ENCODE measurements around the gene CREB3L2. TPM values are rescaled to one million over a fixed set of nuclear protein-coding genes. Genes with fewer than 3 reads are reported as not detected.
A peak's percentile ranks its signal among the peaks of the same experiment; 100 is the strongest.

CREB3L2 gene
- total and polyA plus RNA-seq, 4 donors: 7.4 to 89.1 (median 44.0) TPM

GRCh38 chr7:137923380-137923779 is 78.5 kb downstream of the CREB3L2 start:
- DNase-seq (no peak), ATAC-seq (ENCODE audit: insufficient read depth, low FRiP score) (no peak)
- peaks cover 0 to 11% (median 2%) of the 10 kb centered on the region in 5 donors for H3K4me1 ChIP-seq (ENCODE audit: control insufficient read depth in 5 of 5, insufficient read depth in 5 of 5, low read length in 5 of 5)
- no peak overlapping the region for H3K9ac ChIP-seq (ENCODE audit: insufficient read depth in 1 of 2, low read length in 2 of 2)
- no peaks in the 10 kb centered on the region for H3K9me3 ChIP-seq (ENCODE audit: control insufficient read depth in 4 of 4, insufficient read depth in 3 of 4, low read length in 3 of 4)
- WGBS, 2 donors: 90 to 92% methylated on average over 5 of the region's 5 CpGs
- peaks cover 4 to 10% (median 9%) of the 10 kb centered on the region in 4 donors for H3K36me3 ChIP-seq (ENCODE audit: control insufficient read depth in 4 of 4, insufficient read depth in 4 of 4, low read length in 4 of 4)
- H3K4me3 ChIP-seq: no peak overlapping the region
- no peaks in the 10 kb centered on the region for H3K27me3 ChIP-seq (ENCODE audit: control insufficient read depth in 3 of 3, insufficient read depth in 3 of 3, low read length in 2 of 3)
- H3K27ac ChIP-seq (ENCODE audit: low read depth in 1 of 2, low read length in 1 of 2): no peak overlapping the region
- TF ChIP-seq CTCF (IDR thresholded peaks at IDR 0.05; ENCODE audit: control extremely low read depth, extremely low read depth): no peak

- Histone ChIP-seq H3K4me1 (ENCODE audit: control insufficient read depth in 5 of 5, insufficient read depth in 5 of 5, low read length in 5 of 5) (peaks cover 0 to 11% (median 2%) of the 10 kb centered on the region in 5 donors), H3K27me3 (ENCODE audit: control insufficient read depth in 3 of 3, insufficient read depth in 3 of 3, low read length in 2 of 3) (no peaks in the 10 kb centered on the region), H3K9me3 (ENCODE audit: control insufficient read depth in 4 of 4, insufficient read depth in 3 of 4, low read length in 3 of 4) (no peaks in the 10 kb centered on the region), H3K4me3 (no peak overlapping the region), H3K27ac (ENCODE audit: low read depth in 1 of 2, low read length in 1 of 2) (no peak overlapping the region), H3K9ac (ENCODE audit: insufficient read depth in 1 of 2, low read length in 2 of 2) (no peak overlapping the region), H3K36me3 (ENCODE audit: control insufficient read depth in 4 of 4, insufficient read depth in 4 of 4, low read length in 4 of 4) (peaks cover 0 to 6% (median 2%) of the 10 kb centered on the region in 4 donors)
- WGBS, 2 donors: 63 to 68% methylated on average over 6 of the region's 6 CpGs
- ATAC-seq (ENCODE audit: insufficient read depth, low FRiP score) (no peak), DNase-seq (peak; percentile 53 to 88 (median 82))
- no peak for TF ChIP-seq CTCF (IDR thresholded peaks at IDR 0.05; ENCODE audit: control extremely low read depth, extremely low read depth)
Observed at GRCh38 chr7:137920637-137921399, 81.1 kb downstream of the CREB3L2 start.

DNA sequence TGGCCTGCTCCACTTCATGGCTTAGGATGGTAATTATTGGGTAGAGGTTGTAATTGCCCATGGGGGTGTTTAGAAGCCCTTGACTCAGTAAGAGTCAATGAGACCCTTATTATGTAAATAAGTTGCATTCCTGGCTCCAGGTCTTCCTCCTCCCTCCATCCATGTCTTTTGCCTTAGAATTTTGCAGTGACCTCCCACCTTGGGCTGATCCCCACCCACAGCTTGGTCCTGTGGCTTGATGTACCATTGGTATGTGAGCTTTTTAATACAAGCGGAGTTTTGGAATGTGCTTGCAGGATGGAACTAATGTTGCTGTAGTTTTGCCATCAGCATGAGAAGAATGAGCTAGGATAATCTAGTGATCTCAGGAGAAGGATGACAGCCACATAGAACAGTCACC is 81.9 kb downstream of the CREB3L2 start:
- H3K9ac ChIP-seq (ENCODE audit: insufficient read depth in 1 of 2, low read length in 2 of 2): no peak overlapping the region
- no peak for DNase-seq
- peak overlapping the region in 1 of 2 donors; percentile 61 for H3K27ac ChIP-seq (ENCODE audit: low read depth in 1 of 2, low read length in 1 of 2)
- H3K4me3 ChIP-seq: no peak overlapping the region
- peaks cover 0 to 11% (median 2%) of the 10 kb centered on the region in 5 donors for H3K4me1 ChIP-seq (ENCODE audit: control insufficient read depth in 5 of 5, insufficient read depth in 5 of 5, low read length in 5 of 5)
- no peaks in the 10 kb centered on the region for H3K27me3 ChIP-seq (ENCODE audit: control insufficient read depth in 3 of 3, insufficient read depth in 3 of 3, low read length in 2 of 3)
- H3K9me3 ChIP-seq (ENCODE audit: control insufficient read depth in 4 of 4, insufficient read depth in 3 of 4, low read length in 3 of 4): no peaks in the 10 kb centered on the region
- TF ChIP-seq CTCF (IDR thresholded peaks at IDR 0.05; ENCODE audit: control extremely low read depth, extremely low read depth): no peak
- whole genome bisulfite sequencing, 2 donors: 89 to 94% methylated on average over 1 of the region's 1 CpG
- H3K36me3 ChIP-seq (ENCODE audit: control insufficient read depth in 4 of 4, insufficient read depth in 4 of 4, low read length in 4 of 4): peaks cover under 1 to 10% (median 6%) of the 10 kb centered on the region in 4 donors
- ATAC-seq (ENCODE audit: insufficient read depth, low FRiP score): no peak
